Stimulated activated CD4-positive, alpha-beta T cell treated with anti-CD3 and anti-CD28 coated beads, Interleukin-4, amount 100 ng/mL, for 4 hours (primary cell): ENCODE data around the gene UBASH3A.
A peak's percentile ranks its signal among the peaks of the same experiment; 100 is the strongest.
"Not testable (repeated sequence)": the region's sequence is repeated elsewhere in the genome, so short reads cannot be mapped to it uniquely, and the experiment has no call there.

Experiments used
- DNase-seq, 2 experiments: peaks; one replicate each; pipeline ENCODE4 v3.0.0-alpha.2; 2020

The UBASH3A gene

DNA sequence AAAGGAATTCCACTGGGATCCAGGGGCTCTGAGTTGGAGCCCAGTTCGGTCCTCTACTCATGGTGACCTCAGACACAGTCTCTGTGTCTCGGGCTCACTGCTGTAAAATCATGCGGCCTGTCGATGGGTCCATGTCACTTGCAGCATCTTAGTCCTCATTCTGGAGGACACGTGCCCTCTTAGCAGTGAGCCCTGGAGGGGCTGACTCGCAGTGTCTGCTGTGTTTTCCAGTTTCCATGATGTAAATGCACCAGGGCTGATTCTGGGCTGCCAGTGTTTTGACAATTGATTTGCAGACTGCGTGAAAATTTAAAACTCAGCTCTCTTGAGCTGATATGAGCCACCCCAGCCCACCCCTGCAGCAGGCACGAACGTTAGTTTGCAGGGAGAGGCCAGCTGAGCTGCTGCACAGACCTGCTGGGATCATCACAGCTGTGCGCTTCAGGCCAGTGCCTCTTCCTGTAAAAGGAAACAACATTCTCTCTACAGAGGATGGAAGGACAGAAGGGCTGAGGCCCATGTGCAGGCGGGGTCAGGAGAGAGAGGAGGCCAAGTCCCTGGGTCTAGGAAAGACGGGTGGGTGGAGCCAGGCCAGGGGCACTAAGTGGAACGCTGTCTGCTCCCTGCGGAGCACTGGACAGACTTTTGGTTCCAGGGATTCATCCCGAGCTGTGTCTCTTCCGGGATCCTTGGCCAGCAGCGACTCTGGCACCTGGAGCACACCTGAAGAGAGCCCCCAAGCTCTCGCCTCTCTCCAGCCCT, 49.7 kb downstream of the UBASH3A start:
- DNase-seq, result no peak

DNA sequence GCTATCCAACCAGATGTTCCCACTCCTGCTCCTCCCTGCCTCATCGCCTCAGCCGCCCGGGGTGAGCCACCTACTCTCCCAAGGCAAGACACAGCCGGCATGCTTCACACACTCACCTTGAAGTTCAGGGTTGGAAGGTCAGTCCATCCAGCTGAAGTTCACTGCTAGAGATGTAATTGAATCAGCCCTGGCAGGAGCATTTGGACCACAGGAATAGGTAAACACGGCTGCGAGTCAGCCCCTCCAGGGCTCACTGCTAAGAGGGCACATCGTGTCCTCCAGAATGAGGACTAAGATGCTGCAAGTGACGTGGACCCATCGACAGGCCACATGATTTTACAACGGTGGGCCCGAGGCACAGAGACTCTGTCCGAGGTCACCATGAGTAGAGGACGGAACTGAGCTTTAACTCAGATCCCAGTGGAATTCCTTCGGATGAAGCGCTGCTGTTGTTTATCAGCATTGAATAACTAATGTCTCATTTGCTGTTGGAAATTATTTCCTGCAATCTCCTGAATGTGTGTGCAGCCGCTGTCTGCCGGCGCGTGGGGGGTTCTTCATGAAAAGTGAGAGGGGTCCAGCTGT, 50.4 kb downstream of the UBASH3A start:
- DNase-seq, result no peak

DNA sequence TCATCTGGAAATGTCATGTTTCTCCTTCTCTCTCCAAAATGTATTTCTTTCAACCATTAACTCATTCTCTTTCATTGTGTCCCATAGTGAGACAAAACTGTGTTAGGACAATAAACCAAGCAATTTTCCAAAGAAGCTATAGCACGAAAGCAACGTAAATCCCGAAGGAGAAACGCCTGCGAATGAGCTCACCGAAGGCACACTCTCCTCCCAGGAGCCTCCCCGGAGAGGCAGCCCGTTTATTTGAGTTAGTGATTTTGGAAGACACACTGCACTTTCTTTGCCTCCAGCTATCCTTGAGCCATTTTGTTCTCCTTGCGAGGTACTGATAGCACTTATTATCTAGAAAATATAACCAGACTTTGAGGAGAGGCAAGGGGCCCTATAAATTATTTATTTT, 51.1 kb downstream of the UBASH3A start:
- no peak for DNase-seq

DNA sequence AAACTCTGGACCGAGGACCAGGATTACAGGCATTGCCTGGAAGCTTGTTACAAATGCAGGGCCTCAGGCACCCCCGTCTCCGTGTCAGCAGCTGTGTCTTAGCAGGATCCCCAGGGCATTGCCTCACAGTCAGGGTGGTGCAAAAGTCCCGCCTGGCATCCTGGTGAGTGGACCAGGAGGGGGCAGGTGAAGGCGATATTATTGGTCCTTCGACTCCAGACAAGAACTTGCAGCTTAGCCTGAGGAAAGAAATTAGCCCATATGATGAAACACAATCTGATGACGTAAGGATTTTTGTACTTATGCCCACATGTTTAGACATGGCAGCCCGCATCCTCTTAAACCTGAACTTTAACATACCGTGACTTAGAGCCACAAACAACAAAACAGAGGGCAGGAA, 51.5 kb downstream of the UBASH3A start:
- no peak for DNase-seq

DNA sequence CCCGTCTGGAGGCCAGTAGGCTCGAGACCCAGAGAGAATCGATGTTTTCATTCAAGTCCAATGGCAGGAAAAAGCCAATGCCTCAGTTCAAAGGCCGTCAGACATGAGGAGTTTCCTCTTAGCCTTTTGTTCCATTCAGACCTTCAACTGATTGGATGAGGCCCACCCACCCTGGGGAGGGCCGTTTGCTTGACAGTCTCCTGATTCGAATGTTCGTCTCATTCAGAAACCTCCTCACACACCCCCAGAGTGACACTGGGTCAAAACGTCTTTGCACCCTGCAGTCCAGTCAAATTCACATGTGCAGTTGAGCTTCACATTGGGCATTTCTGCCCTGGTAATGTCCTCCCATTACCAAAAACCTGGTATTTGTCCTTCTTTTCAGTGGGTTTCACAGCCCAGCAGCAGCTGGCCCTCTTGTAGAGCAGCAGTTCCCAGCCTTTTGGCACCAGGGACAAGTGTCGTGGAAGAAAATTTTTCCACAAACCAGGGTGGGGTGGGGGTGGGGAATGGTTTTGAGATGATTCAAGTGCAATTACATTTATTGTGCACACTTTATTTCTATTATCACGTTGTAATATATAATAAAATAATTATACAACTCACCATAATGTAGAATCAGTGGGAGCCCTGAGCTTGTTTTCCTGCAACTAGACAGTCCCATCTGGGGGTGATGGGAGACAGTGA, 52.2 kb downstream of the UBASH3A start:
- DNase-seq, result no peak

DNA sequence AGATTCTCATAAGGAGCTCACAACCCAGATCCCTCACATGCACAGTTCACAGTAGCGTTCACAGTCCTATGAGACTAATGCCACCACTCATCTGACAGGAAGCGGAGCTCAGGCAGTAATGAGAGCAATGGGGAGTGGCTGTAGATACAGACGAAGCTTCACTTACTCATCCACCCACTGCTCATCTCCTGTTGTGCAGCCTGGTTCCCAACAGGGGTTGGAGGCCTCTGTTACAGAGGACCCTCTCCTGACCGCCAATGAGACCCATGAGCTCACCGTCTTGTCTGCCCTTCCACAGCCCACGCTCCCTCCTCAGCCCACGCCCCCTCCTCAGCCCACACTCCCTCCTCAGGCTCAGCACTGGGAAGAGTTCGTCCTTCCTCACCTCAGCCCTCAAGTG, 52.8 kb downstream of the UBASH3A start:
- peak; percentile 32 to 66 for DNase-seq

DNA sequence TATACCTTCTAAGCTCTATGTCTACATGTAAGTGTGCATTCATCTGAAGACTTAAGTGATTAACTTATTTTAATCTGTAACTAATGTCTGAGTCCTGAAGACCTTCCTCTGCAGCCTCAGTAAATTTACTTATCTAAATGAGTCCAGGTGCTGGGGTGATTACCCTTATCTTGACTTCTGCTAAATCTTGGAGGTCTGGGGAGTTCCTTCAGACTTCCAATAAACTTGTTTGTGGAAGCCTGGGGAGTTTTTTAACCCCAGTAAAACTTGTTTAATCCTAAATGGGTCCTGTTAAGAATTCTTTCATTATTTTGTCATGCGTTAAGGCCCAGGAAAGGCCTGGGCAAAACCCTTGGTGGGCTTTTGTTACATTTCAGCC, 55.4 kb downstream of the UBASH3A start:
- DNase-seq, result no peak

DNA sequence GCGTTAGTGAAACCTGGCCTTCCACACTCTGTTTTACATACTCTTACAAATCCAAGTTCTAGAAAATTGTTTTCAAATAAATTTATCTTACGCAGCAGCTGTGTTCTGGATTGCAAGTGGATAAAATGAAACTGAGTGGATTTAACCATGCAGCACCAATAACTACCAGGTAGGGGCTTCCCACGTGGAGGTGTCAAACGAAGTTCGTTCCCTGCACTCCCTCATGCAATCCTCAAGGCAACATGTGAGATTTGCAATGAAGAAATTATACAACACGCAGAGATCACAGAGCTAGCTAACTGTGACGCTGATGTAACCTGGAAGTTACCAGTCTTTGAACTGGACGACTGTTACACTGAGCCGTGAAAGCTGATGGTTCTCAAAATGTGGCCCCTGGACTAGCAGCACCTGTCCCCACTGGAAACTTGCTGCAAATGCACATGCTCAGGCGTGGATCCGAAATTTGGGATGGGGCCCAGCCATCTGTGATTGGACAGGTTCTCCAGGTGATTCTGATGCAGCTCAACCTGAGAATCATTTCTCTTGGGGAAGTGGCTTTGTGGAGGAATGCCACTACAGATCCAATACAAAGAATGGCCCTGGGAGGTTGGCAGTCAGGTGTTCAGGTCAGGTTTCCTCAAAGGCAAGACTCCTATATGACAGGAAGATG, 56.0 kb downstream of the UBASH3A start:
- no peak for DNase-seq

DNA sequence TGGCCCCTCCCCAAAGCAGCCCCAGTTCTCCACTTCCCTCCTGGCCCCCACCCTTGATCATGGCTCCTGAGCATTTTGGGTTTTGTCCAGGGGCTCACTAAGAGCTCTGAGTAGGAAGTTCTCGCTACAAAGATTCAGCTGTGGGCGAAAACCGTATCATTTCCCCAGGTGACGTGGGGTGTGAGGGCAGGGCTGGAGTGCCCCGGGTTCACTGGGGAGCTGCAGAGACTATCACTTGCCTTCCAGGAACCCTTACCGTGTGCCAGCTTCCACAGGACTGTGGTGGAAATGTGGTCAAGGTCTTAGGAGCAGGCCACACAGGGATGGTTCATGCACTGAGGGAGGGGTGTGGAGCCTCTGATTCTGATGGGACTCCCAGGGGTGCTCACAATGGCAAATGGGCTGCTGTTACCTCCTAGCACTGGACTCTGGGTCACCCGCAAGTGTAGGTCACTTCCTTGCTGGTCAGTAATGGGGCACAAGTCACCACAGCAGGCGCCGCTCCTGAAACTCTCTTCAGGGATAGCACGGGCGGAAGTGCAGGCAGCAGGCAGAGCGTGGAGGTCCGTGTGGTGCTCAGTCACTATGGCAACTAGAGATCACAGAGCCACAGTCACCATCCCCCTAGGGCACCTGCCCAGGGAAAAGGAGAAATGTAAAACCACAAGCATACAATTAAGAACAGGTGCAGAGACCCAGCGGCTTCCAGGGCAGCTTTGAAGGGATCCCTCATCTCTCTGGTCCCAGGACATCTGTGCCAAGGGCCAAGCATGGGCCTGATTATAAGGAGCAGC, 56.9 kb downstream of the UBASH3A start:
- DNase-seq, result peak; percentile 21 to 36

DNA sequence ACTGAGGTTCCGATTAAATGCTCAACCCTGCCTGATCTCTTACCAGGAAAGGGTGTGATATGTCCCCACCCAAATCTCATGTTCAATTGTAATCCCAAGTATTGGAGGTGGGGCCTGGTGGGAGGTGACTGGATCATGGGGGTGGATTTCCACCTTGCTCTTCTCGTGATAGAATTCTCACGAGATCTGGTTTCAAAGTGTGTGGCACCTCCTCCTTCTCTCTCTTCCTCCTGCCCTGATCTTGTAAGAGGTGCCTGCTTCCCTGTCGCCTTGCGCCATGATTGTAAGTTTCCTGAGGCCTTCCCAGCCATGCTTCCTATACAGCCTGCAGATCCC, 57.5 kb downstream of the UBASH3A start:
- no peak for DNase-seq

DNA sequence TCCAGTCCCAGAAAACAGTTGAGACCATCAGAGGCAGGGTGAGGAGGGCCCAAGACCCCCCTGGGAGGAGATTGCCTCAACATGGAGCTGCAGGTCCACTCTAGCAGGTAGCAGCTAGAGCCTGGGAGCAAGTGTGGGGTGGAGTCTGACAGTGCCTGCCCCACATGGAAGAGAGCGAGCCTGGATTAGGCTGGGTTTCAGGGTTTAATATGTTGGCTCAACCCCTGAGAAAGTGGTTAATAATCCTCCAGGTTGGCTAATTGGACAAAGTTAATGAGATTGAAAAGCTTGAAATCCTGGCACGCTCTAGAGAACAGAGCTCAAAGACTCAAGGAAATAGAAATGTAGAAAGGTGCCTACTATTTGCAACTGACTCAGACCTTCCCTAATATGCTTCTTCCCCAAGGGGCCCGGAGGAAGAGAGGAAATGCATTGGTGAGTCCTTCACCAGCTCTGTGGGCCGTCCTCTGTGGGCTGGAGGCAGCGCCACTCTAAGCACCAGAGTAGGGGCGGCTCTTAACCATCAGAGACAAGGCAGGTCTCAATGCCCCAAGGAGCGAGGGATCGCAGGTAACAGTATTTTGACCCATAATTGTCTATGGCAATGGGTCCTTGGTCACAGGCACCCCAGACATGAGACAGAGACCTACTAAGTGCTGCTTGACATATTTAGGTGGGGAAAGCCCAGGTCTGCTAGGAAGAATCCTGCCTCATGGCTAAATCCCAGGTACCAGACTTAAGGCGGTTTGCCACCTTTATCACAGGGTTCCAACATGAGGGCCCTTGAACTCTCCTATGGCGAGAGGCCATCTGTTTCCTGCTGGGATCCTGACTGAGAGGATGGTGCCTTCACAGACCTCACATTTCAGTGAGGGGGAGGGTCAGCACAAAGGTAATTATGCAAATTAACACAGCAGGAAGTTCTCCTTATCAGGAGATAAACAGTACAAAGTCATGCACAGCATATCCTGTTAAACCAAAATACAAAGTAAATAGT, 58.5 kb downstream of the UBASH3A start:
- no peak for DNase-seq

DNA sequence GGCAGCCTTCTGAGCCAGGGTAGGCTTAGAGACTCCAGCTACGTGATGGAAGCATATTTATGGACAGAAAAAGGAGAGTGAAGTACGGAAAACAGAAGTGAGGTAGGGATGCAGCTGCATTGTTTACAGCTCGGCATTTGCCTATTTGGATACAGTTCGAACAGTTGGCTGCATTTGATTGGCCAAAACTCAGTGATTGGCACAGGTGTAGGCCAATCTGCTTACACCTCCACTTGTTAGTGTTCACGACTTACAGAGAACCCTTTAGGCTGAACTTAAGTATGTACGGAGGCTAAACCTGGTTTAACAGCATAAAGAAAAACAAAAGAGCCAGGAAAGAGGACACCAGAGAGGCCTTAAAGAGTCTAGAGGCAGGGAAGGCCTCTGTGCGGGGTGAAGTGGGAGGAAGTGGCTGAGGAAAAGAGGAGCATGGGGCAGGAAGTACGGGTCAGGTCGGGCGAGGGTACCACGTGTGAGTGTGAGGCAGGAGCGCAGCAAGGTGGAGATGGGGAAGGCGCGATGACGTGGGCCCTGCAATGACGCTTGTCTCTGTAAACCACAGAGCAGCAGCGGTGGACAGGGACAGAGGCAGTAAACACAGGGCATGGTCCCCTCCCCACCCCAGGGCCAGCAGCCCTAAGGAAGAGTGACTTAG, 60.3 kb downstream of the UBASH3A start:
- DNase-seq, result peak; percentile 51 to 64

DNA sequence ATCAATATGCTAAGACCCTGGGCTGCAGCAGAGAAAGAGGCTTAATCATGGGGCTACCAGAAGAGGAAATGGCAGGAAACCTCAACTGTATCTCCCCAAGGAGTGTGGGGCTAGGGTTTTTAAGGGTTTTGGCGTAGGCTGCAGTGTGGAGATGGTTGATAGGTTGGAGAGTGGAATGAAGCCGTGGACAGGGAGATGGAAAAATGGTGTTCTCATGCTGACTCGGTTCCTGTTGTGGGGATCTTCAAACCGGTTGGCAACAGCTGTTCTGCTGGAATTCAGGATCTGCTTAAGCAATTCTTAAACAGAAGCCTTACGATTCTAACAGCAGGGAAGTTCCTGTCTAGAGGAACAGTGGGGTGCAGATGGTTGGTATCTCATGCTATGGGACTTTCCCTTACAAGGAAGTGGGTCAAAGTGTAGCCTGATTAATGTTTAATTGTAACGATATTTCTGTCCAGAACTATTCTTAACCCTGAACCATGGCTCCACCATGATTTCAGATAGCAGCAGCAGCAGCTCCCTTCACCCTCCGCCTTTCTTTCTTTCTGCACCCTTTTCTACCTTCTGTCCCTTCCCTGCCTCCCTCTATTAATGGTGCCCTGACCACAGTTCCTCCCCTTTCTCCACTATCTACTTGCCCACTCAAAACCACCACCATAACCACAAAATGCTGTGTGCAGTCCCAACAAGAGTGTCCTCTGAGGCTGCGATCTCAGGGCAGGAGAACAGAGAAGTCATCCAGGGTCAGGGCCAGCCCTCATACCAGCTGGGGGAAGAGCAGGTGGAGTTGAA, 61.5 kb downstream of the UBASH3A start:
- DNase-seq, result no peak

DNA sequence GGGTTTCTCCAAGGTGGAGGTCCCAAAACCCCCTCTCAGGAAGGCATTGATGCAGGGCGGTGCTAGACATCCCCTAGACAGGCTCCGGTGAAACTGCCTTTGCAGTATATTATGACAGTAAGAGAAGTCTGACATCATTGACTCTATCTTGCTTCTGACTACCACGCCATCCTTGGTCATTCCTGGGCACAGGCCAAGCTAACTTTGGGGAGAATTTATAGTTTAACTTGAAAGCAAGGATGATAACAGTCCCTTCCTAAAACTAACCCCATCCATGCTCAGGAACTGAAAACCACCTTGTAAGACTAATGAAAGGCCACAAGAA, 62.1 kb downstream of the UBASH3A start:
- DNase-seq, result no peak

DNA sequence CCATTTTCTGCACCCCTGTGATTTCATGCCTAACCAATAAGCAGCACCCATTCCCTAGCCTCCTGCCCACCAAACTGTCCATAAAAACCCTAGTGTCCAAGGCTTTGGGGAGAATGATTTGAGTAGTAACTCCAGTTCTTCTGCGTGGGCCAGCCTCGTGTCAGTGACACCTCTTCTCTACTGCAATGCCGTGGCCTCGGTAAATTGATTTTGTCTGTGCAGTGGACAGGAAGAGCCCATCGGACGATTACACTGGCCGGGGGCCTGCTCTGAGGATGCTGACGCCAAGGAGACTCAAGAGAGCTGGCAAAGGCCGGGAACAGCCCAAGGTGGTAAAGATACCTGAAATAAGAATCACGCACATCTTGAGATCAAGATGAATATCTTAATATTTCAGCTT, 63.0 kb downstream of the UBASH3A start:
- no peak for DNase-seq

DNA sequence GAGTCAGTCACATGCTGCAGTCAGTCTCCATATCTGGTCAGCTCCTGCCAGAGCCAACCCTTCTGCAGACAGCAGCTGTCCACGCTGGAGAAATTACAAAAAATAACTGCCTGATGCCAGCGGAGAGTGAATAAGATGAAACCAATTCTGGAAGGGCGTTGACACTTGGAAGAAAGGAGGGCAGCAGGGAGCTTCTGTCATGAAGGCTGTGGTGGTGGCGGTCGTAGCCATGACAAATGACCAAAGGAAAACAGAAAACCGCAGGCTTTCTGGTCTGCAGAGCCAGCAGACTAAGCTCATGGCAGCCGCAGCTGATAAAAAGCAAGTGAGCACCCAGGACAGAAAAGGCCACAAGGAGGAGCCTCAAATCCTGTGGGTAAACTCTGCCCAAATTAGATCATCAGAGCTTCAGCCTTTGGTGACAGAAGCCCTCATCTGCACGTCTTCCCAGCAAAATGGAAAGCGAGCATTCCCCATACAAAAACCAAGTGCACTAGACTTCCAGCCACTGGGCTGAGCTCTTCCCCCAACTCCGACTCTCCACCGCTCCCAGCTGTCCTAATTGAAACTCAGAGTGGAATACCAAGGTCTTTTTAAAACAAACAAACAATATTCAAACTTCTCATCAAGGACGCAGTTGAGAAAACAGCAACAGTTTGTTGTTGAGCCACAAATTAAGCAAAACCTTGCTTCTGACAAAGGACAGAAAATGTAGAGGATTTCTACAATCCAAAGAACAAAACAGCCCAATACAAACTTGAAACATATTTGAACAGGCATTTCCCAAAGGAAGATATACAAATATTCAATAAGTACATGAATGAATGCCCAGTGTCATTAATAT, 63.7 kb downstream of the UBASH3A start:
- no peak for DNase-seq

DNA sequence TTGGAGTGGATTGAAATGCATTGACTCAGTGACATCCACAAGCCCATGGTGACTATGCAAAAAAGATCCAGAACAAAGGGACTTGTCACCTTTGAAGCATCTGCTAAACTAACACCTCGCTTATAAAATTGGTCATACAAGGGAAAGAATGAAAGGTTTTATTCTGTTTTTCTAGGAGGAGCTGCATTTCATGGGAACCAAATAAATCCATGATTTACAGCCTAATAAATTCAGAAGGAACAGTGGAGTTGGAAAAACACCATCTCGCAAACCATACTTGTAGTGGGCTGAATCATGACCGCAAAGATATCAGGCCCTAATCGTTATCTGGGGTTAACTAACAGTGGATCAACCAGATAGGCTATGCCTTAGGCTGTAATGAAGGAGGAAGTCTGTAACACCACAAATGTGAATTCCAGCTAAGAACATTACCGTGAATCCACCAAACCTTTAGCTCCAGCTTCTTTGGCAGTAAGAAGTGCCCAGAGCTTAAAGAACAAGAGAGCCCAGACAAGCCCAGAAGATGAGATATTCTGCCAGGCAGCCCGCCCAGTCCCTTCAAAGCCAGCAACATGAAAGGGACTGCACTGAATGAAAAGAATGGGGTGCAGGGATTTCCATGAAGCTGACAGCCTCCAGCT, 64.9 kb downstream of the UBASH3A start:
- DNase-seq, result no peak

DNA sequence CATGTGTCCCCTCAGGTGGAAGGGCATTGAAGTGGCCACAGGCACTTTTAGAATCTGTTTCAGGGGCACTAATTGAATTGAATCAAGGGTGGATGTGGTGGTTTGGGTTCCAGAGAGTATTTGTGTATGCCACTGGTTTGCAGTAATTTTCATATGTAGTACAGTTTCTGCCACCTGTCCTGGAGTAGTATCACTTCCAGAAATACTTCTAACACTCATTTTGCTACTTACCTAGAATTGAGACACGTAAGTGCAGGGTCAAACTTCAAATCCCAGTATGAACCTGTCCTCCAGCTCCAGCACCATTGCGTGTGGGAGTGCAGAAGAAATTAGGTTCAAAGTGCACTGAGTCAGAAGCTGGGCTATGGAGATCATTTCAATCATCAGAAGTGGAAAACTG, 65.6 kb downstream of the UBASH3A start:
- DNase-seq, result no peak

DNA sequence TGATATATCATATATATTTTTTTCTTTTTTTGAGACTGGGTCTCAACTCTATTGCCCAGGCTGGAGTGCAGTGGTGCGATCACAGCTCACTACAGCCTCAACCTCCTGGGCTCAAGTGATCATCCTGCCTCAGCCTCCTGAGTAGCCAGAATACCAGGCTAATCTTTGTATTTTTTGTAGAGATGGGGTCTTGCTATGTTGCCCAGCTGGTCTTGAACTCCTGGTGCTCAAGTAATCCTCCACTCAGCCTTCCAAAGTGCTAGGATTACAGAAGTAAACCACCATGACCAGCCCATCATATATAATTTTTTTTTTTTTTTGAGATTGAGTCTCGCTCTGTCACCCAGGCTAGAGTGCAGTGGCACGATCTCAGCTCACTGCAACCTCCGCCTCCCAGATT, 66.0 kb downstream of the UBASH3A start:
- DNase-seq, result not testable (repeated sequence)
